Gastroesophageal sphincter (tissue), 4 donors: ENCODE data around the gene PAK1. TPM values are rescaled to one million over a fixed set of nuclear protein-coding genes. Genes with fewer than 3 reads are reported as not detected.
A peak's percentile ranks its signal among the peaks of the same experiment; 100 is the strongest.

ENCODE experiments used
- ATAC-seq: fragments of 150-250 bp; one replicate; pipeline ENCODE4 v1.9.1; 2016; ENCODE audit warnings: mild to moderate bottlenecking, moderate library complexity
- H3K27ac ChIP-seq, 4 donors: fragments of 200-600 bp; sonication (generic) in 3 of 4; 1 replicate in 3 of 4; 2 replicates in 1 of 4; pipeline ENCODE4 v1.5.1; 2016 to 2019
- H3K27me3 ChIP-seq: fragments of 200-600 bp; sonication (generic); one replicate; pipeline ENCODE4 v1.5.1; 2019
- H3K36me3 ChIP-seq, 2 donors: fragments of 200-600 bp; sonication (generic); one replicate each; pipeline ENCODE4 v1.5.1; 2019; ENCODE audit warnings: control low read depth in 1 of 2
- H3K4me1 ChIP-seq, 3 donors: fragments of 200-600 bp; sonication (generic); 1 replicate in 2 of 3; 2 replicates in 1 of 3; pipeline ENCODE4 v1.5.1; 2016 to 2019; ENCODE audit warnings: control low read depth in 2 of 3
- H3K4me3 ChIP-seq, 2 donors: fragments of 200-600 bp; sonication (generic); one replicate each; pipeline ENCODE4 v1.5.1; 2019; ENCODE audit warnings: mild to moderate bottlenecking in 1 of 2, moderate library complexity in 1 of 2
- H3K9me3 ChIP-seq, 3 donors: fragments of 200-600 bp; sonication (generic); one replicate each; pipeline ENCODE4 v1.5.1; 2017 to 2019; ENCODE audit warnings: control low read depth in 2 of 3
- EP300 ChIP-seq: sonication (generic); formaldehyde crosslinking; IDR thresholded peaks from one replicate; pipeline ENCODE4 v1.6.1; 2017; ENCODE audit warnings: antibody characterized with exemption, mild to moderate bottlenecking
- POLR2A ChIP-seq, 2 donors: fragments of 450-650 bp; IDR thresholded peaks; one replicate each; pipeline ENCODE4 v1.6.1; 2017; ENCODE audit warnings: antibody characterized with exemption in 2 of 2, mild to moderate bottlenecking in 2 of 2, moderate library complexity in 1 of 2
- POLR2AphosphoS5 ChIP-seq: sonication (generic); formaldehyde crosslinking; IDR thresholded peaks from one replicate; pipeline ENCODE4 v1.6.1; 2017; ENCODE audit warnings: antibody characterized with exemption
- WGBS, 2 donors: methylation state at CpG; one replicate each; pipeline ENCODE4 v1.1.5; 2018; ENCODE audit warnings: low coverage in 1 of 2; 5-methylcytosine and 5-hydroxymethylcytosine counted together
- total RNA-seq, 4 donors: library from RNA; depleted of rRNA; stranded (reverse); fragments of >200 nt; gene quantifications; one replicate each; pipeline ENCODE4 v1.1.0, GENCODE V29; 2016
- TF ChIP-seq, protein P1 (sequence below), 4 experiments: fragments of 200-600 bp in 2 of 4; fragments of 450-650 bp in 2 of 4; sonication (generic) in 1 of 4; IDR thresholded peaks; one replicate each; pipeline ENCODE4 v1.5.1; 2017 to 2019; ENCODE audit warnings: antibody characterized with exemption in 4 of 4, mild to moderate bottlenecking in 2 of 4, moderate library complexity in 2 of 4

PAK1 gene
- total RNA-seq, 4 donors from 2014 or later: 29.8 to 48.1 (median 40.2) TPM

- 90 to 100% methylated on average over 1 of the region's 1 CpG for WGBS, 2 donors
- Histone ChIP-seq H3K27me3 (no peaks in the 10 kb centered on the region), H3K36me3 (no peaks in the 10 kb centered on the region), H3K4me3 (no peak overlapping the region), H3K27ac (no peak overlapping the region), H3K4me1 (peaks cover 0 to 79% (median 5%) of the 10 kb centered on the region in 3 donors), H3K9me3 (no peaks in the 10 kb centered on the region)
- no peak for TF ChIP-seq POLR2A (IDR thresholded peaks at IDR 0.05)
- TF ChIP-seq POLR2AphosphoS5: no peak
- TF ChIP-seq EP300: no peak
- TF ChIP-seq, protein P1, sequence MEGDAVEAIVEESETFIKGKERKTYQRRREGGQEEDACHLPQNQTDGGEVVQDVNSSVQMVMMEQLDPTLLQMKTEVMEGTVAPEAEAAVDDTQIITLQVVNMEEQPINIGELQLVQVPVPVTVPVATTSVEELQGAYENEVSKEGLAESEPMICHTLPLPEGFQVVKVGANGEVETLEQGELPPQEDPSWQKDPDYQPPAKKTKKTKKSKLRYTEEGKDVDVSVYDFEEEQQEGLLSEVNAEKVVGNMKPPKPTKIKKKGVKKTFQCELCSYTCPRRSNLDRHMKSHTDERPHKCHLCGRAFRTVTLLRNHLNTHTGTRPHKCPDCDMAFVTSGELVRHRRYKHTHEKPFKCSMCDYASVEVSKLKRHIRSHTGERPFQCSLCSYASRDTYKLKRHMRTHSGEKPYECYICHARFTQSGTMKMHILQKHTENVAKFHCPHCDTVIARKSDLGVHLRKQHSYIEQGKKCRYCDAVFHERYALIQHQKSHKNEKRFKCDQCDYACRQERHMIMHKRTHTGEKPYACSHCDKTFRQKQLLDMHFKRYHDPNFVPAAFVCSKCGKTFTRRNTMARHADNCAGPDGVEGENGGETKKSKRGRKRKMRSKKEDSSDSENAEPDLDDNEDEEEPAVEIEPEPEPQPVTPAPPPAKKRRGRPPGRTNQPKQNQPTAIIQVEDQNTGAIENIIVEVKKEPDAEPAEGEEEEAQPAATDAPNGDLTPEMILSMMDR (IDR thresholded peaks at IDR 0.05): no peak
- no peak for ATAC-seq
Measured at GRCh38 chr11:77409046-77409445, 64.8 kb downstream of the PAK1 start.

GRCh38 chr11:77407613-77408012, 66.3 kb downstream of the PAK1 start:
- no peak for ATAC-seq
- H3K27ac ChIP-seq: peak overlapping the region in 3 of 4 donors; percentile 21 to 56 (median 26)
- WGBS, 2 donors: 6 to 8% methylated on average over 2 to 4 of the region's 4 CpGs

DNA sequence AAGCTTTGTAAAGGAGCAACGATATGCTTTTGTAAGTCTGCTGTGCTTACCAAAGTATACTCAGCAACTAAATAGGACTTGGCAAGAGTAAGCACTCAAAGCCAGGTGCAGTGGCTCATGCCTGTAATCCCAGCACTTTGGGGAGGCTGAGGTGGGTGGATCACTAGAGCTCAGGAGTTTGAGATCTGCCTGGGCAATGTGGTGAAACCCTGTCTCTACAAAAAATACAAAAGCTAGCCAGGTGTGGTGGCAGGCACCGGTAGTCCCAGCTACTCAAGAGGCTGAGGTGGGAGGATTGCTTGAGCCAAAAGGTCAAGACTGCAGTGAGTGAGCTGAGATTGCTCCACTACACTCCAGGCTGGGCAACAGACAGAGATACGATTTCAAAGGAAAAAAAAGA, 67.5 kb downstream of the PAK1 start:
- Histone ChIP-seq H3K4me3 (no peak overlapping the region), H3K27me3 (no peaks in the 10 kb centered on the region), H3K36me3 (no peaks in the 10 kb centered on the region), H3K27ac (no peak overlapping the region), H3K9me3 (no peaks in the 10 kb centered on the region), H3K4me1 (peaks cover 0 to 78% (median 5%) of the 10 kb centered on the region in 3 donors)
- TF ChIP-seq EP300: no peak
- TF ChIP-seq, protein P1 (IDR thresholded peaks at IDR 0.05): no peak
- no peak for TF ChIP-seq POLR2AphosphoS5
- no peak for TF ChIP-seq POLR2A (IDR thresholded peaks at IDR 0.05)
- WGBS, 2 donors: 51 to 83% methylated on average over 2 to 3 of the region's 3 CpGs
- no peak for ATAC-seq

More at GRCh38 chr11:77407613-77408012, 66.3 kb downstream of the PAK1 start:
- H3K36me3 ChIP-seq: no peaks in the 10 kb centered on the region
- H3K9me3 ChIP-seq: no peaks in the 10 kb centered on the region
- TF ChIP-seq, protein P1 (IDR thresholded peaks at IDR 0.05): no peak
- no peak for TF ChIP-seq POLR2A (IDR thresholded peaks at IDR 0.05)
- TF ChIP-seq EP300: no peak
- peak; percentile 59 for TF ChIP-seq POLR2AphosphoS5
- H3K27me3 ChIP-seq: no peaks in the 10 kb centered on the region
- no peak overlapping the region for H3K4me3 ChIP-seq
- H3K4me1 ChIP-seq: peaks cover 0 to 75% (median 5%) of the 10 kb centered on the region in 3 donors

DNA sequence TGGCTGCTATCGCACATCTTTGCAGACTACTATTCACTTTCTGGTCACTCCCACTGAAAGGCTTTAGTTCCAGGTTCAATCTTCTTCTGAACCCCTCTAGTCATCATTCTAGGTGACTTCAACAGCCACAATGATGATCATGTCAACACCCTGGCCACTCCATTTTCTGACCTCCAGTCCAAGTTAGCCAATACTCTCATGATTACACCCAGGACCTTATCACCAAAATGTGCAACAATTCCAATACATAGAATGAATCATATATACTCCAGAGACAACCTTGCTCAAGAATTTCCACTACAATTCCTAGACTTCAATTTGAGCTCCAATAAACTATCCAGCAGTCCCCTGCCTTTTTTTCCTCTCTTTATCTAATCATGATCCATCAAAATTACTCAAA, 70.7 kb downstream of the PAK1 start:
- WGBS, 2 donors: 100% methylated on average over 1 of the region's 1 CpG
- Histone ChIP-seq H3K27ac (no peak overlapping the region), H3K36me3 (no peaks in the 10 kb centered on the region), H3K9me3 (no peaks in the 10 kb centered on the region), H3K4me1 (peaks cover 0 to 64% (median 8%) of the 10 kb centered on the region in 3 donors), H3K4me3 (no peak overlapping the region), H3K27me3 (no peaks in the 10 kb centered on the region)
- ATAC-seq: no peak
- TF ChIP-seq EP300 (no peak), POLR2AphosphoS5 (no peak), POLR2A (IDR thresholded peaks at IDR 0.05) (no peak)
- TF ChIP-seq, protein P1 (IDR thresholded peaks at IDR 0.05): no peak

GRCh38 chr11:77402218-77402556, 71.7 kb downstream of the PAK1 start:
- 84 to 92% methylated on average over 3 of the region's 3 CpGs for WGBS, 2 donors
- no peak for ATAC-seq
- Histone ChIP-seq H3K9me3 (no peaks in the 10 kb centered on the region), H3K27ac (no peak overlapping the region), H3K4me1 (peaks cover 0 to 60% (median 4%) of the 10 kb centered on the region in 3 donors), H3K4me3 (no peak overlapping the region), H3K27me3 (no peaks in the 10 kb centered on the region), H3K36me3 (no peaks in the 10 kb centered on the region)
- TF ChIP-seq POLR2AphosphoS5: no peak
- TF ChIP-seq, protein P1 (IDR thresholded peaks at IDR 0.05): no peak
- no peak for TF ChIP-seq POLR2A (IDR thresholded peaks at IDR 0.05)
- no peak for TF ChIP-seq EP300
